ENCODE results near the gene RPUSD3. TPM values are rescaled to one million over a fixed set of nuclear protein-coding genes. Genes with fewer than 3 reads are reported as not detected.

The RPUSD3 gene
- total RNA-seq, 1 experiment from 2014 or later = 46.9 TPM

DNA sequence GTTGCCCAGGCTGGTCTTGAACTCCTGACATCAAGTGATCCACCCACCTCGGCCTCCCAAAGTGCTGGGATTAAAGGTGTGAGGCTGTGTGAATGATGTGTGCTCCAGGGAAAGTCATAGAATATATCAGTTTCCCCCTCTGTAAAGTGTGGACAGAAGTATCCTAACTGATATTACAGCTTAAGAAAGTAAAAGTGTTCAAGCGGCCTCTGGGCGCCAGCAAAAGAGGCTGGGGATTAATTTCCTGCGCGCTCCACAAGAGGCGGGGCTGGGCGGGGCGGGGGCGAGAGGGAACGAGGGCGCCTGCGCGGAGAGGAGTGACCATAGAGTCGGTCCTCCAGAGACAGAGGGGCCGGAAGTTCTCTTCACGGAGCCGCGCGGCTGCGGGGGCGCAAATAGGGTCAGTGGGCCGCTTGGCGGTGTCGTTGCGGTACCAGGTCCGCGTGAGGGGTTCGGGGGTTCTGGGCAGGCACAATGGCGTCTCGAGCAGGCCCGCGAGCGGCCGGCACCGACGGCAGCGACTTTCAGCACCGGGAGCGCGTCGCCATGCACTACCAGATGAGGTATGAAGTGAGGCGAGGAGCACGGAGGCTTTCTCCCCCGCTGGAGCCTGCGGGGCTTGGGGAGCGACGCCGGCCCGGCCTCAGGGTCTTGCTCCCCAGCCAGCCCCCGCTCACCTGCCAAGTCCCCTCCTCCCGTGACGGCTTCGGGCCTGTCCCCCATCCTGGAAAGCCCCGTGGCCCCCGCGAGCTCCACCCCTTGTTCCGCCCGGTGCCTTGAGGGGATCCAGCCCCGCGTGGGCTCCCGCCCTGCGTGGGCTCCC, 46.7 kb upstream of the RPUSD3 start, which contains the start of gene JAGN1:
Gene JAGN1, plus strand, starts transcription at position 362 of the 823 bp plus-strand sequence. Its CDS starts 113 bp downstream, at position 475.
- H3K27ac ChIP-seq (ENCODE audit: low read depth, low read length, poor library complexity, severe bottlenecking) = peak within 1 kb of the TSS; percentile 95
- TF ChIP-seq, protein P1, sequence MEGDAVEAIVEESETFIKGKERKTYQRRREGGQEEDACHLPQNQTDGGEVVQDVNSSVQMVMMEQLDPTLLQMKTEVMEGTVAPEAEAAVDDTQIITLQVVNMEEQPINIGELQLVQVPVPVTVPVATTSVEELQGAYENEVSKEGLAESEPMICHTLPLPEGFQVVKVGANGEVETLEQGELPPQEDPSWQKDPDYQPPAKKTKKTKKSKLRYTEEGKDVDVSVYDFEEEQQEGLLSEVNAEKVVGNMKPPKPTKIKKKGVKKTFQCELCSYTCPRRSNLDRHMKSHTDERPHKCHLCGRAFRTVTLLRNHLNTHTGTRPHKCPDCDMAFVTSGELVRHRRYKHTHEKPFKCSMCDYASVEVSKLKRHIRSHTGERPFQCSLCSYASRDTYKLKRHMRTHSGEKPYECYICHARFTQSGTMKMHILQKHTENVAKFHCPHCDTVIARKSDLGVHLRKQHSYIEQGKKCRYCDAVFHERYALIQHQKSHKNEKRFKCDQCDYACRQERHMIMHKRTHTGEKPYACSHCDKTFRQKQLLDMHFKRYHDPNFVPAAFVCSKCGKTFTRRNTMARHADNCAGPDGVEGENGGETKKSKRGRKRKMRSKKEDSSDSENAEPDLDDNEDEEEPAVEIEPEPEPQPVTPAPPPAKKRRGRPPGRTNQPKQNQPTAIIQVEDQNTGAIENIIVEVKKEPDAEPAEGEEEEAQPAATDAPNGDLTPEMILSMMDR (conservative IDR thresholded peaks at IDR 0.05; ENCODE audit: low read depth, low read length) = no peak
- no peak for TF ChIP-seq EZH2 (IDR thresholded peaks at IDR 0.05; ENCODE audit: borderline replicate concordance, low read depth, low read length, poor library complexity, severe bottlenecking)
- ChIA-PET POLR2A (ENCODE audit: low non-redundant PET) (interaction anchor here (0.7 kb wide), 1 partner anchor 251 kb away, joined by 3 read pairs; the partner anchor contains the start of gene VHL), CTCF (interaction anchor here (0.9 kb wide), 1 partner anchor 56 kb away, joined by 3 read pairs; no protein-coding TSS in a partner anchor)
- intact Hi-C loops (cut with micrococcal nuclease; ENCODE audit: unreplicated experiment) = no loop called here
- peak within 1 kb of the TSS; percentile 96 for H3K4me3 ChIP-seq (ENCODE audit: low read depth, low read length, poor library complexity, severe bottlenecking)
- DNase-seq (ENCODE audit: low spot score) = peak; percentile 92
- no peaks in the 10 kb centered on the region for H3K9me3 ChIP-seq (ENCODE audit: low read depth, low read length, poor library complexity, severe bottlenecking)
- H3K4me1 ChIP-seq (ENCODE audit: insufficient read depth, low read length, poor library complexity, severe bottlenecking) = peaks cover 6% of the 10 kb centered on the region
- H3K27me3 ChIP-seq (replicated peaks; ENCODE audit: insufficient read depth, low read depth, low read length, poor library complexity) = no peaks in the 10 kb centered on the region
- peaks cover 23% of the 10 kb centered on the region for H3K36me3 ChIP-seq (ENCODE audit: insufficient read depth, low read length, poor library complexity, severe bottlenecking)
- no TSS peak for BruUV-seq (replicated peaks)

DNA sequence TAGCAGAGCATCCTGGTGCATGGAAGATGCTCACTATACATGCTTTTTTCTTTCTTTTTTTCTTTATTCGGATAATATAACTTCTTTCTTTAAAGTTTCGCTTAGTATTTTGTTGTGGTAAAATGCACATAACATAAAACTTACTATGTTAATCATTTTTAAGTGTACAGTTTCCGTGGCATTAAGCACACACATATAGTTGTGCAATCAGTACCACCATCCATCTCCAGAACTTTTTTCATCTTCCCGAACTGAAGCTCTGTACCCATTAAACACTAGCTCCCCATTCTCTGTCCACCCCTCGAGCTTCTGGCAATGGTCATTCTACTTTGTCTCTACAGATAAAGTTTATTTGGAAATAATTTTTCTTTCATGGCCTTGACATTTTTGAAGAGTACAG, 45.6 kb upstream of the RPUSD3 start:
- no peak for TF ChIP-seq EZH2 (IDR thresholded peaks at IDR 0.05; ENCODE audit: borderline replicate concordance, low read depth, low read length, poor library complexity, severe bottlenecking)
- TF ChIP-seq, protein P1 (conservative IDR thresholded peaks at IDR 0.05; ENCODE audit: low read depth, low read length) = no peak
- no TSS peak for BruUV-seq (replicated peaks)
- no peak for DNase-seq (ENCODE audit: low spot score)
- no peak overlapping the region for H3K4me3 ChIP-seq (ENCODE audit: low read depth, low read length, poor library complexity, severe bottlenecking)
- no peaks in the 10 kb centered on the region for H3K27me3 ChIP-seq (replicated peaks; ENCODE audit: insufficient read depth, low read depth, low read length, poor library complexity)
- H3K36me3 ChIP-seq (ENCODE audit: insufficient read depth, low read length, poor library complexity, severe bottlenecking) = peaks cover 23% of the 10 kb centered on the region
- H3K27ac ChIP-seq (ENCODE audit: low read depth, low read length, poor library complexity, severe bottlenecking) = no peak overlapping the region
- peaks cover 6% of the 10 kb centered on the region for H3K4me1 ChIP-seq (ENCODE audit: insufficient read depth, low read length, poor library complexity, severe bottlenecking)
- POLR2A ChIA-PET (ENCODE audit: low non-redundant PET) = no interaction called here
- CTCF ChIA-PET = interaction anchor here (1.1 kb wide), 1 partner anchor 57 kb away, joined by 3 read pairs; no protein-coding TSS in a partner anchor
- H3K9me3 ChIP-seq (ENCODE audit: low read depth, low read length, poor library complexity, severe bottlenecking) = no peaks in the 10 kb centered on the region
- intact Hi-C loops (cut with micrococcal nuclease; ENCODE audit: unreplicated experiment) = no loop called here

DNA sequence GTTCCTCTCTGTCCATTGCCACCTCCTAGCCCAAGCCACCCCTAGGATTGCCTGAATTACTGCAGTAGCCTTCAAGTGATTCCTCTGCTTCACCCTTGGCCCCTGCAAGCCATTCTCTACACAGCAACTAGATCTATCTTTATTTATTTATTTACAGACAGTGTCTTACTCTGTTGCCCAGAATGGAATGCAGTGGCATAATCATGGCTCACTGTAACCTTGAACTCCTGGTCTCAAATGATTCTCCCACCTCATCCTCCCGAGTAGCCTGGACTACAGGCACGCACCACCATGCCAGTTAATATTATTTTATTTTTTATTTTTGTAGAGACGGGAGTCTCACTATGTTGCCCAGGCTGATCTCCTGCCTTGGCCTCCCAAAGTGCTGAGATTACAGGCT, 44.7 kb upstream of the RPUSD3 start:
- Histone ChIP-seq H3K4me1 (ENCODE audit: insufficient read depth, low read length, poor library complexity, severe bottlenecking) (peaks cover 6% of the 10 kb centered on the region), H3K27me3 (replicated peaks; ENCODE audit: insufficient read depth, low read depth, low read length, poor library complexity) (no peaks in the 10 kb centered on the region), H3K9me3 (ENCODE audit: low read depth, low read length, poor library complexity, severe bottlenecking) (no peaks in the 10 kb centered on the region), H3K36me3 (ENCODE audit: insufficient read depth, low read length, poor library complexity, severe bottlenecking) (peaks cover 17% of the 10 kb centered on the region), H3K27ac (ENCODE audit: low read depth, low read length, poor library complexity, severe bottlenecking) (no peak overlapping the region), H3K4me3 (ENCODE audit: low read depth, low read length, poor library complexity, severe bottlenecking) (no peak overlapping the region)
- no TSS peak for BruUV-seq (replicated peaks)
- CTCF ChIA-PET = interaction anchor here (1.1 kb wide), 1 partner anchor 58 kb away, joined by 3 read pairs; no protein-coding TSS in a partner anchor
- DNase-seq (ENCODE audit: low spot score) = no peak
- TF ChIP-seq EZH2 (IDR thresholded peaks at IDR 0.05; ENCODE audit: borderline replicate concordance, low read depth, low read length, poor library complexity, severe bottlenecking) = no peak
- TF ChIP-seq, protein P1 (conservative IDR thresholded peaks at IDR 0.05; ENCODE audit: low read depth, low read length) = no peak
- intact Hi-C loops (cut with micrococcal nuclease; ENCODE audit: unreplicated experiment) = no loop called here
- POLR2A ChIA-PET (ENCODE audit: low non-redundant PET) = no interaction called here
